ENCODE data around the gene RNF227.

RNF227 gene

GRCh38 chr17:7943291-7943690 lies 27.2 kb upstream of the RNF227 start:
- no peak overlapping the region for H3K27ac ChIP-seq
- TF ChIP-seq CTCF (IDR thresholded peaks at IDR 0.05; ENCODE audit: low read depth, low read length, missing control alignments) = no peak
- peaks cover 64% of the 10 kb centered on the region for H3K36me3 ChIP-seq (replicated peaks)
- H3K27me3 ChIP-seq (replicated peaks) = no peaks in the 10 kb centered on the region
- in situ Hi-C loops (cut with HindIII; ENCODE audit: low pct_ligation_motif_present, low sequenced_read_pairs) = no loop called here
- no peak for DNase-seq
- no peak overlapping the region for H3K4me3 ChIP-seq (ENCODE audit: low read depth, low read length)

GRCh38 chr17:7940743-7941142 lies 24.7 kb upstream of the RNF227 start:
- TF ChIP-seq CTCF (IDR thresholded peaks at IDR 0.05; ENCODE audit: low read depth, low read length, missing control alignments) = no peak
- in situ Hi-C loops (cut with HindIII; ENCODE audit: low pct_ligation_motif_present, low sequenced_read_pairs) = no loop called here
- no peak overlapping the region for H3K27ac ChIP-seq
- peaks cover 62% of the 10 kb centered on the region for H3K36me3 ChIP-seq (replicated peaks)
- no peak overlapping the region for H3K4me3 ChIP-seq (ENCODE audit: low read depth, low read length)
- no peaks in the 10 kb centered on the region for H3K27me3 ChIP-seq (replicated peaks)
- no peak for DNase-seq

- Histone ChIP-seq H3K27me3 (replicated peaks) (no peaks in the 10 kb centered on the region), H3K27ac (no peak overlapping the region), H3K36me3 (replicated peaks) (peaks cover 59% of the 10 kb centered on the region), H3K4me3 (ENCODE audit: low read depth, low read length) (no peak overlapping the region)
- no peak for DNase-seq
- in situ Hi-C loops (cut with HindIII; ENCODE audit: low pct_ligation_motif_present, low sequenced_read_pairs) = no loop called here
- TF ChIP-seq CTCF (IDR thresholded peaks at IDR 0.05; ENCODE audit: low read depth, low read length, missing control alignments) = no peak
Observed at GRCh38 chr17:7940034-7940433, 23.9 kb upstream of the RNF227 start.

- TF ChIP-seq CTCF (IDR thresholded peaks at IDR 0.05; ENCODE audit: low read depth, low read length, missing control alignments) = no peak
- no peak for DNase-seq
- Histone ChIP-seq H3K27ac (no peak overlapping the region), H3K36me3 (replicated peaks) (peaks cover 36% of the 10 kb centered on the region), H3K4me3 (ENCODE audit: low read depth, low read length) (no peak overlapping the region), H3K27me3 (replicated peaks) (no peaks in the 10 kb centered on the region)
- in situ Hi-C loops (cut with HindIII; ENCODE audit: low pct_ligation_motif_present, low sequenced_read_pairs) = no loop called here
Observed at GRCh38 chr17:7935859-7936258, 19.8 kb upstream of the RNF227 start.

GRCh38 chr17:7932949-7933348 lies 16.9 kb upstream of the RNF227 start:
- H3K27me3 ChIP-seq (replicated peaks) = no peaks in the 10 kb centered on the region
- peaks cover 19% of the 10 kb centered on the region for H3K36me3 ChIP-seq (replicated peaks)
- DNase-seq = peak; percentile 68
- peak overlapping the region; percentile 98 for H3K4me3 ChIP-seq (ENCODE audit: low read depth, low read length)
- peak; percentile 56 for TF ChIP-seq CTCF (IDR thresholded peaks at IDR 0.05; ENCODE audit: low read depth, low read length, missing control alignments)
- peak overlapping the region; percentile 79 for H3K27ac ChIP-seq
- in situ Hi-C loops (cut with HindIII; ENCODE audit: low pct_ligation_motif_present, low sequenced_read_pairs) = no loop called here

- in situ Hi-C loops (cut with HindIII; ENCODE audit: low pct_ligation_motif_present, low sequenced_read_pairs) = no loop called here
- H3K4me3 ChIP-seq (ENCODE audit: low read depth, low read length) = peak overlapping the region; percentile 98
- TF ChIP-seq CTCF (IDR thresholded peaks at IDR 0.05; ENCODE audit: low read depth, low read length, missing control alignments) = no peak
- peaks cover 19% of the 10 kb centered on the region for H3K36me3 ChIP-seq (replicated peaks)
- DNase-seq = peak; percentile 4
- H3K27ac ChIP-seq = peak overlapping the region; percentile 79
- H3K27me3 ChIP-seq (replicated peaks) = no peaks in the 10 kb centered on the region
Observed at GRCh38 chr17:7932483-7932891, 16.4 kb upstream of the RNF227 start.
